BJ (cell line): Measurements from ENCODE around the gene AURKB. TPM values are rescaled to one million over a fixed set of nuclear protein-coding genes. Genes with fewer than 3 reads are reported as not detected.

Source experiments
- CTCF ChIA-PET: fragments of 350-600 bp; formaldehyde crosslinking; extraction: SDS; loops from one replicate; lab custom pipeline; 2021; ENCODE audit warnings: antibody characterized with exemption, inconsistent platforms; lab: Yijun Ruan, JAX
- POLR2A ChIA-PET: fragments of 300-600 bp; sonication (Branson Sonifier 250); formaldehyde crosslinking; extraction: SDS; loops from one replicate; lab custom pipeline; 2021; ENCODE audit warnings: antibody characterized with exemption; lab: Charles Lee
- DNase-seq: peaks from one replicate; pipeline ENCODE4 v3.0.0-alpha.2; 2011; ENCODE audit warnings: low read depth
- H3K27me3 ChIP-seq: 2 replicates; pipeline ENCODE4 v1.6.0; 2011; ENCODE audit warnings: low read length; ENCODE audit not compliant: control insufficient read depth, insufficient read depth
- H3K36me3 ChIP-seq: 2 replicates; pipeline ENCODE4 v1.5.1; 2011; ENCODE audit warnings: low read length; ENCODE audit not compliant: control insufficient read depth, insufficient read depth
- H3K4me3 ChIP-seq: 2 replicates; pipeline ENCODE4 v1.5.1; 2011; ENCODE audit warnings: low read depth, mild to moderate bottlenecking, control low read depth, low read length
- polyA plus RNA-seq: library from polyadenylated mRNA; depleted of rRNA; stranded (reverse); fragments of >200 nt; gene quantifications from 2 replicates; pipeline ENCODE4 v1.2.3, GENCODE V29; 2011
- TF ChIP-seq, protein P1 (sequence below): IDR thresholded peaks from 2 replicates; pipeline ENCODE4 v1.5.1; 2011; ENCODE audit warnings: low read depth, mild to moderate bottlenecking, control low read depth, inconsistent platforms, low read length, moderate library complexity; ENCODE audit not compliant: insufficient read depth

The AURKB gene
- polyA plus RNA-seq, 1 experiment: 26.1 TPM

DNA sequence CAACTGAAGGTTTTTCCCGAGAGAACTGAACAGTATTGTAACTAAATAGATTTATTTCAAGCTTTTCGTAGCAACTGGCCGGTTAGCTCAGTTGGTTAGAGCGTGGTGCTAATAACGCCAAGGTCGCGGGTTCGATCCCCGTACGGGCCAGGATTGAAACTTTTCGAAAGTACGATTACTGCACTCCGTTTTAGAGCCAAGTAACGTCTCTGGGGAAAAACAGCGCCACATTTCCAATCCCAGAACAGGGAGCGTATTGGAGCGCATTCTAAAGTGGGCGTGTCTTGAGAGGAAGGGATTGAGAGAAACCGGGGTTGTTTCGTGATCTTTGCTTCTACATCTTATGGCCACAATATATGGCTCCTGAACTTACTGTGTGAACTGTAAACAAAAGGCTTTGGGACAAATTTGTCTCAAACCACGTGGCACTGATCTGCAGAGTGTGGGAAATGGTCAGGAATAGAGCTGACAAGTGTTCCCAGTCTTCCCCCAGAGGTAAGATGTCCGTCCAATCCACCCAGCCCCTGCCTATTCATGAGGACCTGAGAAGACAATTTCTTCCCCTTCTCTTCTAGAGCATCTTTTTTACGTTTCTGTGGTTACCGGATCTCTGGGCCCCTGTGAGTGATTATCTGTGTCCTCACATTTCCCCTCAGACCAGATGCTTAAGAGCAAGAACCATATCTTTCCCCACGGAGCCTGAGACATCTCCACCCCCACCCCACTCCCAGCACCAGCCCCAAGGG, 22.7 kb downstream of the AURKB start:
- TF ChIP-seq, protein P1, sequence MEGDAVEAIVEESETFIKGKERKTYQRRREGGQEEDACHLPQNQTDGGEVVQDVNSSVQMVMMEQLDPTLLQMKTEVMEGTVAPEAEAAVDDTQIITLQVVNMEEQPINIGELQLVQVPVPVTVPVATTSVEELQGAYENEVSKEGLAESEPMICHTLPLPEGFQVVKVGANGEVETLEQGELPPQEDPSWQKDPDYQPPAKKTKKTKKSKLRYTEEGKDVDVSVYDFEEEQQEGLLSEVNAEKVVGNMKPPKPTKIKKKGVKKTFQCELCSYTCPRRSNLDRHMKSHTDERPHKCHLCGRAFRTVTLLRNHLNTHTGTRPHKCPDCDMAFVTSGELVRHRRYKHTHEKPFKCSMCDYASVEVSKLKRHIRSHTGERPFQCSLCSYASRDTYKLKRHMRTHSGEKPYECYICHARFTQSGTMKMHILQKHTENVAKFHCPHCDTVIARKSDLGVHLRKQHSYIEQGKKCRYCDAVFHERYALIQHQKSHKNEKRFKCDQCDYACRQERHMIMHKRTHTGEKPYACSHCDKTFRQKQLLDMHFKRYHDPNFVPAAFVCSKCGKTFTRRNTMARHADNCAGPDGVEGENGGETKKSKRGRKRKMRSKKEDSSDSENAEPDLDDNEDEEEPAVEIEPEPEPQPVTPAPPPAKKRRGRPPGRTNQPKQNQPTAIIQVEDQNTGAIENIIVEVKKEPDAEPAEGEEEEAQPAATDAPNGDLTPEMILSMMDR: no peak
- Histone ChIP-seq H3K36me3 (no peaks in the 10 kb centered on the region), H3K27me3 (no peaks in the 10 kb centered on the region), H3K4me3 (peak overlapping the region; percentile 78)
- ChIA-PET POLR2A (interaction anchor here (0.6 to 1.4 kb wide), 3 partner anchors 15 to 34 kb away, joined by 3 read pairs; no protein-coding TSS in a partner anchor), CTCF (interaction anchor here (0.8 to 2.3 kb wide), 8 partner anchors 11 to 68 kb away, joined by 3 to 9 read pairs (median 4); partner anchors contain the start of gene TMEM107)
- peak; percentile 95 for DNase-seq

DNA sequence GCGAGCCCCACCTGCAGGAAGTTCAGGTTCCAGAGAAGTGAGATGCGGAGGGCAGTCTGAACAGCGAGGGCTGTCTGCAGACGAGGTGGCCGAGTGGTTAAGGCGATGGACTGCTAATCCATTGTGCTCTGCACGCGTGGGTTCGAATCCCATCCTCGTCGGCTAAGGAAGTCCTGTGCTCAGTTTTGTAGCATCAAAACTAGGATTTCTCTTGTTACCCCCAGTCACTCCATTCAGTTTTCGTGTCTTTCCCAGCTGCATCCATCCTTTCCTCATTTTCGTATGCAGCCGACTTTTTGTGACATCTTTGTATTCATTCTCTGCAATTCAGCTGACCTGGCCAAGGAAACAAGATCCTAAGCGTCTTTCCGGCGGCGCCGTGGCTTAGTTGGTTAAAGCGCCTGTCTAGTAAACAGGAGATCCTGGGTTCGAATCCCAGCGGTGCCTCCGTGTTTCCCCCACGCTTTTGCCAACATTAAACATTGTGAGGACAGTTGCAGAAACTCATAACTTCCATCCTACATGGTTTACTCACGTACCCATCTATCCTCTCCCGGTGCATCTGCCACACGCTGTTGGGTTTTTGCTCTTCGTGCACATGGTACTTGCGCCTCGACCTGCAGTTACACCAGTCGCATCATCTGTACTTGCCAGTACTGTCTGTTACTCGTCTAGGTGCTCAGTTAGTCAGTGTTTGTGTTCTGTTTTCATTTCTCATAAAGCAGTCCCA, 23.4 kb downstream of the AURKB start:
- TF ChIP-seq, protein P1: peak; percentile 52; the same call in 1 of the 2 replicates
- Histone ChIP-seq H3K27me3 (no peaks in the 10 kb centered on the region), H3K4me3 (peak overlapping the region; percentile 72), H3K36me3 (no peaks in the 10 kb centered on the region)
- POLR2A ChIA-PET: interaction anchor here (0.6 to 1.4 kb wide), 2 partner anchors 25 to 35 kb away, joined by 3 read pairs; no protein-coding TSS in a partner anchor
- CTCF ChIA-PET: interaction anchor here (0.8 to 2.3 kb wide), 10 partner anchors 10 to 68 kb away, joined by 3 to 10 read pairs (median 4); partner anchors contain the start of gene TMEM107
- DNase-seq: peak; percentile 79

DNA sequence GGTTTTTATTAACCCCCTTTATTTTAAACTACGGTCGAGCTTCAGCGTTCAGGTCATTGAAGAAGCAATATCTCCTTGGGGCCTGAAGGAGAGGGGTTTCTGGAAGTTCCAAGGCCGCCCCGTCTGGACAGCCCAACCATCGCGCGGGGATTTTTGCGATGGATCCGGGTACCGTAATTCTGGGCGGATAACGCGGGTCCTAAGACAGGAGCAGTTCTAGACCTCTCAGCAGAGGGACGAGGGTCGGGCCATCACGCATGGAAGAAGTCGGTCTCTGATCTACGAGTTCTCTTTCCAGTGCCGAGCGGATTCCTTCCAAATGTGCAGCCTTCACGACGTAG, 24.0 kb downstream of the AURKB start:
- ChIA-PET CTCF (interaction anchor here (1.5 to 2.1 kb wide), 4 partner anchors 9 to 67 kb away, joined by 4 to 10 read pairs (median 7); partner anchors contain the start of gene TMEM107), POLR2A (interaction anchor here (1.4 kb wide), 1 partner anchor 35 kb away, joined by 3 read pairs; no protein-coding TSS in a partner anchor)
- DNase-seq: no peak
- H3K4me3 ChIP-seq: peak overlapping the region; percentile 72
- TF ChIP-seq, protein P1: no peak; the same call in 1 of the 2 replicates
- no peaks in the 10 kb centered on the region for H3K36me3 ChIP-seq
- H3K27me3 ChIP-seq: no peaks in the 10 kb centered on the region

DNA sequence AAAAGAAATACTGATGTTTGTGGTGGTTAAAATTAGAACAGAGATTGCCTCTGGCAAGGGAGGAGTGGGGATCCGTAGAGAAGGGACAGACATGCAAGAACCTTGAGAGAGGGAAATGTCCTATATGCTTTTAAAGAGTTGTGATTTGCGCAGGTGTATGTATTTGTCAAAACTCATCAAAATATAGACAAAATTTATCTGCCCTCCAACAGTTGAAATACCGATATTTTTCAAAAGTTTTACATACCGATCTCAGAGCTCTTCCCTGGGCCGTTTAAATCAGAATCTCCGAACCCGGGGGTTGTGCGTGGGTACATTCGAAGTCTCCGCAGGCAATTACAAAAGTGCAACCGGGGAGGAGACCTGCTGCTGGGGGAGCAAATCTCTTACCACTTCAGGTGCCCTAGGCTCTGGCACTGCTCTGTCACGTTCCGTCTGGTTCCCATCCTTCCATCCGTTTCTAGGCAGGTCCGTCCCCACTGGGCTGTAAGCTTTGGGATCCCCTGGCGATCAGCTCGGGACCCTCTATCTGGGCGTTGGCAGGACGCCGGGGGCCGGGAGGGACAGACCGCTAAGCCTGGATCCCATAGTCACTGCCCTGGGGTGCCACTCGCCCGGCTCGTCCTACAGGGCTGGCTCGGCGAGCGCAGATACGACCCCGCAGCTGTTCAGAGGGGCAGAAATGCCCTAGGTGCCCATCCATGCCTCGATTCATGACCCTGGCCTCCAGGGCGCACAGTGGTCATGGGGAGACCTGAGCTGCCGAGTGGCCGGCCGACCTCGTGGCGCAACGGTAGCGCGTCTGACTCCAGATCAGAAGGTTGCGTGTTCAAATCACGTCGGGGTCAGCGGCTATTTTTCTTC, 24.6 kb downstream of the AURKB start:
- ChIA-PET CTCF (interaction anchor here (0.6 to 2.1 kb wide), 8 partner anchors 9 to 345 kb away, joined by 3 to 10 read pairs (median 4); partner anchors contain the start of gene TMEM107), POLR2A (no interaction called here)
- no peaks in the 10 kb centered on the region for H3K36me3 ChIP-seq
- H3K4me3 ChIP-seq: peak overlapping the region; percentile 72
- no peak for DNase-seq
- TF ChIP-seq, protein P1: no peak
- H3K27me3 ChIP-seq: no peaks in the 10 kb centered on the region
